ENCODE results near the gene LCNL1.
A peak's percentile ranks its signal among the peaks of the same experiment; 100 is the strongest.
"Not testable (repeated sequence)": the region's sequence is repeated elsewhere in the genome, so short reads cannot be mapped to it uniquely, and the experiment has no call there.

LCNL1 gene

DNA sequence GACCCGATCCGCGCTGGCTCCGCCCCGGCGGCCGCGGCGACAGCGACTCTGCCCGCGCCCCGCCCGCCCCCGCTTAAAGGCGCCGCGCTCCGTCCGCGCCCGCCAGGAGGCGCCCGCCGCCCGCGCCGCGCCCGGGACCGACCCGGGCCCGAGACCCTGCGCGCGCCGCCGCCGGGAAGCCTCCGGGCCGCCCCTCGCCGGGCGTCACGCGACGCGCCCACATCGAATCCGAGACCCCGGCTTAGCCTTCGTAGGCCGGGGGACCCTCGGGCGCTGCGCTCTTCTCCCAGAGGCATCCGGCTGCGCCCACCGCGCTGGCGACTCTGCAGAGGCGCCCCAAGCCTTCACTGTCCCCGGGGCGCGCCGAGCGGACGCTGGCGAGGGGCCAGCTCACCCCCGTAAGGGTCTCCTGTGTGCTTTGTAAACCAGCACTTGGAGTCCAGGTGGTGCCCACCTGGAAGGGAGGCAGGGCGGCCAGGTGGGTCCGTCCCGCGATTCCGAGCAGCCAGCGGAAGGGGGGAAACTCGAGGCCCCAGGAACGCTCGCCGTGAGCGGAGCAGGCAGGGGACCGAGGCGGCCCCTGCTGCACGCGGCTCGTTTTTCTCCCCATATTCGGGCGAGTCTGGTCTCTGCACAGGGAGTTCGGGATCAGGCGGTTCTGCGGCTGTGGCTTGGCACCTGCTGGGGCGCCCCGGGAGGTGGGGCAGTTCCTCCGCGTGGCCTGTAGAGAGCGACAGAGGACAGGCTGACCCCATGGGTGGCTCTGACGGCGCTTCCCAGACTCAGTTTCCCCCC is 45.7 kb downstream of the LCNL1 start:
- peak; percentile 63 to 67 for DNase-seq

DNA sequence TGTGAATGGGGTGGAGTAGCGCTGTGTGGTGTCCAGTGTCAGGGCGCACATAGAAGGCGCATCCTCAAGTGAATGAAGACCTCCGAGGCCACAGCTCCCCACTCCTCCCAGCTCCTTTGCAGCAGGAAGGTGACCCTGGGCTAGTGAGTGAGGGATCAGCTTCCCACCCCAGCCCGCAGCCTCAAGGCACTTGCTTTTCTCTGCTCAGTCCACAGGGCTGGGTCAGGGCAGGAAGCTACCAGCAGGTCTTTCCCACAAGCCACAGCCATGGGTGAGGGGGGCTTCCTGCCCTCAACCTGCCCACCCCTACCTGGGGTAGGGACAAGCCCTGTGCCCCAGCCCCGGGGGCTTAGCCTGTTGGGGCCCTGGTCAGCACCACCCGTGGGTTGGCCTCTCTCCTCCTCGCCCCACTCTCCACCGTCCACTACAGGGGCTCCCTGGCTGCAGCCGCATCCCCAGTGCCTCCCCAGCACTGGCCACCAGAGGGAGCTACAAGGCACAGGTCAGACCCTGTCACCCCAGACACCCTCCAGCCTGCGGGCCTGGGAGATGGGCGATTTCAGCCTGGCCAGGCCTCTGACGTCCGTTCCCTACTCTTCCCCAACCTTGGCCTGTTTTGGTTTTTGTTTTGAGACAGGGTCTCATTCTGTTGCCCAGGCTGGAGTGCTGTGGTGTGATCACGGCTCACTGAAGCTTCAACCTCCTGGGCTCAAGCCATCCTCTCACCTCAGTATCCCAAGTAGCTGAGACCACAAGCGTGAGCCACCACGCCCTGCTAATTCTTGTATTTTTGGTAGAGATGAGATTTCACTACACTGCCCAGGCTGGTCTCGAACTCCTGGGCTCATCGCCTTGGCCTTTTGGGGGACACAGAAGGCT is 46.5 kb downstream of the LCNL1 start:
- DNase-seq: peak; percentile 73 to 78

DNA sequence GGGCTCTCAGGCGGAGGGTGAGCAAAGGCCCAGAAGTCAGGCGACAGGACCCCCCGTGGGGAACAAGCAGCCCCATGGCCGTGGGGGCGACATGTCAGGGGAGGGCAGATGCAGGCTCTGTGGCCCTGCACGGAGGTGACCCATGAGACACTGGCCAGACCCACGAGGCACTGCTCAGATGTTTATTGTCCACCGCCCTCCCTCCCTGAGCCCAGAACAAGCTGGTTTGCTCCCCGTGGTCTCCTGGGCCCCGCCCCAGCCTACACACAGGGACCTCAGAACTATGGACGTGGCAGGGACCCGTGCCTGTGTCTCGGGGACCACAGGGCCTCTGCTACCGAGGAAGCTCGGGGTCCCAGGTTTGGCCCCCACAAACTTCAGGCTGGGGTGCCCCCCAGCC is 47.2 kb downstream of the LCNL1 start:
- peak in 1 of 2 experiments; percentile 38 for DNase-seq

- DNase-seq: peak; percentile 87 to 94
These were observed 48.0 kb downstream of the LCNL1 start for GRCh38 chr9:137030538-137031527.

DNA sequence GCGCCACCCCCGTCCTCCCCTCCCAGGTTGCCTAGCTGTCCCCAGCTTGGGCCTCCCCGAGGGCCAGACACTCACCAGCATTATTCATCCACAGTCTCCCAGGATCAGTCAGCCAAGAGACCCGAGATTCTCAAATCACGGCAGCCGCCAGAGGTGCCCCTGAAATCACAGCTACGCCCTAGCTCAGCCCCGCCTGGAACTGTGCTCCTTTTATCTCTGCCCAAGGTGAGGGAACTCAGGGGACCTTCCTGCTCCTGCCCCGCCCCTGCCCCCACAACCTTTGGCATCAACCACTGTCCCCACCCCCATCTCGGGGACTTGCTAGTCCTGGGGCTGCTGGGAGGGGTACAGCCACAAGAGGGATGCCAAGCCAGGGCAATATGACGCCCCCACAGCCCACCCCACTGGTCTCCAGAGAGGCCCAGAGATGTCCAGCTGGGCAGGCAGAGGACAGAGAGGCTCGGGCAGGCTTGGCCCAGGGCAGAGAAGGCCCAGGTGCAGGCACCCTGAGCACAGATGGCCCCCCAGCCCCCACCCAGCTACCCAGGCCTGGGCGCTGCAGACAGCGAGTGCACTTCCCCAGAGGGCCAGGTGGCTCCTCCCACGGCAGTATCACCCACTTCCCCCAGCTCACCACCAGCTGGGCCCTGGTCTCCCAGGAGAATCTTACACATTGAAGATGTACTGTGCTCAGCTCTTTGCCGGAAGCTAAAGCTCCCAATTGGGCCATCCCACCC is 49.3 kb downstream of the LCNL1 start, which contains the start of gene FUT7:
TSS of gene FUT7 (minus strand) at position 185 of the 737 bp plus-strand sequence. CDS start at position 88, 97 bp downstream.
- peak; percentile 42 to 58 for DNase-seq

GRCh38 chr9:137032858-137033257 is 50.1 kb downstream of the LCNL1 start:
- peak; percentile 92 to 95 for DNase-seq

DNA sequence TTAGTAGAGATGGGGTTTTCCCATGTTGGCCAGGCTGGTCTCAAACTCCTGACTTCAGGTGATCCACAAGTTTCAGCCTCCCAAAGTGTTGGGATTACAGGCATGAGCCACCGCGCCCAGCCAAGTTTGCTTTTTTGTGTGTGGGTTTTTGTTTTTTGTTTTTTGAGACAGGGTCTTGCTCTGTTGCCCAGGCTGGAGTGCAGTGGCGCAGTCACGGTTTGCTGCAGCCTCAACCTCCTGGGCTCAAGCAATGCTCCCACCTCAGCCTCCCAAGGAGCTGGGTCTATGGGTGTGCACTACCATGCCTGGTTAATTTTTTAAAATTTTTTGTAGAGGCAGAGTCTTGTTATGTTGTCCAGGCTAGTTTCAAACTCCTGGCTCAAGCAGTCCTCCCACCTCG is 50.7 kb downstream of the LCNL1 start:
- DNase-seq: not testable (repeated sequence)

GRCh38 chr9:137034039-137034708 is 51.4 kb downstream of the LCNL1 start:
- peak; percentile 78 to 79 for DNase-seq

- peak; percentile 77 to 84 for DNase-seq
These were observed 52.1 kb downstream of the LCNL1 start for GRCh38 chr9:137034709-137035506.

Data from AML-193 (cell line).